HG03064 (cell line): ENCODE measurements around the gene PLA2G1B.
"Not testable (repeated sequence)": the region's sequence is repeated elsewhere in the genome, so short reads cannot be mapped to it uniquely, and the experiment has no call there.

Source experiments
- ATAC-seq: cut with Tn5 transposase; IDR thresholded peaks from one replicate; pipeline ENCODE4 v1.9.1; 2021; ENCODE audit warnings: low read depth; ENCODE audit not compliant: unreplicated experiment

PLA2G1B gene

GRCh38 chr12:120361506-120362208 lies 34.1 kb upstream of the PLA2G1B start:
- no peak for ATAC-seq

DNA sequence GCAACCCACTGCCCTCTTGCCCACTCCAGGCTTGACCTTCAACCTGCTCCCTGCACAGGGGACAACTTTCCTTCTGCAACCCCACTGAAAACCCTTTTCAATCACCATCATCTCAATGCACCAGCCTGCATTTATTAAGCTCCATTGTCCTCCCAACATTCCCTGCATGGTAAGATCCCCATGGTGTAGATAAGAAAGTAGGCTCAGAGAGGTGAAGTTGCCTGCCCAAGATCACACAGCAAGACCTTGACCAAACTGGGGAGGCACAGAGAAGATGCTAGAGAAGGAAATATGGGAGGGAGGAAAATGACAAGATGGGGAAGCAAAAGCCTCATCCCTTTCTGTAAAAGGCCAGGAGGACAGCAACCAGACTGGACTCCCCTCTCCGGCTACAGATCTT lies 31.5 kb upstream of the PLA2G1B start:
- ATAC-seq: no peak

GRCh38 chr12:120358412-120359100 lies 31.0 kb upstream of the PLA2G1B start:
- ATAC-seq: no peak

GRCh38 chr12:120357104-120357503 lies 29.5 kb upstream of the PLA2G1B start:
- ATAC-seq: no peak

DNA sequence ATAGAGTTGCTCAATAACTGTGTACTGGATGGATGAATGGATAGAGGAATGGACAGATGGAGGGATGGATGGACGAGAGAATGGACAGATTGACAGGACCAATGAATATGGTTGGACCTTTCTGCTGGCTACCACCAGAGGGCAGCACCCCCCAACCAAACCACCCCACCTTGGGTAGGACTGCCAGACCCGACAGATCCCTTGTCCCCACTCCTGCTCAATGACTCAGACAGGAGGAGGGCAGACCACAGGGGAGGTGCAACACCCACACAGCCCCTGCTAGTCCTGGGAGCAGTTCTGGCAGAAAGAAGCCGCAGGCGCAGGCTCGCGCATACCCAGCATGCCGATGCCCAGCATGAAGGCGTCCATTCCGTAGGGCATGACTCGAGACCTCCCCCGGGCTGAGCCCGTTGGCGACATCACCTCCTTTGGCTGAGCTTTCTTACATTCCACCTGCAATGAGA lies 29.0 kb upstream of the PLA2G1B start:
- ATAC-seq: no peak

DNA sequence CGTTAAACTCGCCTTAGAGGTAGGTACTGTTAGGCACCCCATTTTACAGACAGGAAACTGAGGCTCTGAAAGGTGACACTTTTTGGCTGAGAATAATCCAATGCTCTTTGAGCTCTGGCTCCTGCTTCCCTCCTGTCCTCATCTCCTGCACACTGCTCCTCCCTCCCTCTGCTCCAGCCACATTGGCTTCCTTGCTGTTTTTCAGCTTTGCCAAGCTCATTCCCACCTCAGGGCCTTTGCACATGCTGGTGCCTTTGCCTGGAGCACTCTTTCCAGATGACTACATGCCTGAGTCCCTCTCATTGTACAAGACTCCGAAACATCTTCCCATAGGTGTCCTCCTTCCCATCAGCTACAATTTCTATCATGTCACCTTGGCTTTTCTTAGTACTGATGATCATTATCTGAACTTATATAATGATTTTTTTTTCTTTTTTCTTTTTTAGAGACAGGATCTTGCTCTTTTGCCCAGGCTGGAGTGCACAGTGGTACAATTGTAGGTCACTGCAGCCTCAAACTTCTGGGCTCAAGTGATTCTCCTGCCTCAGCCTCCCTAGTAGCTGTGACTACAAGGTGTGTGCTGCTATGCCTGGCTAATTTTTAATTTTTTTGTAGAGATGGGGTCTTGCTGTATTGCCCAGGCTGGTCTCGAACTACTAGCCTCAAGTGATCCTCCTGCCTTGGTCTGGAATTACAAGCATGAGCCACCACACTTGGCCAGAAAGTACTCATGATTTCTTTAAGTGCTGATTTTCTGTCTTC lies 26.2 kb upstream of the PLA2G1B start:
- no peak for ATAC-seq

DNA sequence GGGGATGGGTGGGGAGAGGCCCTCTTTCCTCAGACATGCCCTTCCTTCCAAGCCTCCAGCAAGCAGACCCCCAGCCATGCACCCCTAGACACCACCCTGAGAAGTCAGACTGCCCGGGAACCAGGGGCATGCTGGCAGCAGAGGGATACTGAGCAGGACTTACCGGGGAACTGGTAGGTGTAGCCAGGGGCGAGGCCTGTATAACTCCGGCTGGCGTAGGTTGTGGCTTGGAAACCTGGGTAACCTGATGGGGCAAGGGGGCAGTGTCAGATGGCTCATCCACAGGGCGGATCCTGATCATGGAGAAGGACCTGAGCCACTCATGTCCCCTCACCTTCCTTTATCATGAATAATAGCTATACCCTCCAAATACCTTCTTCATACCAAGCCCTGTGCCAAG lies 25.6 kb upstream of the PLA2G1B start:
- ATAC-seq: no peak

- ATAC-seq: no peak
These were observed 24.5 kb upstream of the PLA2G1B start for GRCh38 chr12:120352117-120352516.

- ATAC-seq: no peak
These were observed 23.2 kb upstream of the PLA2G1B start for GRCh38 chr12:120350576-120351350.

DNA sequence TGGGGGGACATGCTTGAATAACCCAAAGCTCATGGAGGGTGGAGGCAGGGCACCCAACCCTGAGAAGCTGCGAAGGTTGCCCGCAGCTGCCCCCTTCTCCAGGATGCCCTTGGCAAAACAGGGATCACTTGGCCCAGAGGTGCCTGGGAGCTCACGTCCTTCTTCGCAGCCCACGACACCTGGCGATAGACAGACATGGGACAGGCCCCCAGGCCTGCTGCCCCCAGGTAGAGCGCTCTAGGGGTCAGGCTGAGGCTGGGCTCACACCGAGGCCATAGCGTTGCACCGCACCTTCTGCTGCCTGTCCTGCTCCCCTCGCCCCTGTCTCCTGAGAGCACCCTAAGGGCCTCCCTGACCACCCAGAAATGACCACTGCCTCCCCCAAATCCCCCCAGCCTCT lies 20.2 kb upstream of the PLA2G1B start:
- no peak for ATAC-seq

DNA sequence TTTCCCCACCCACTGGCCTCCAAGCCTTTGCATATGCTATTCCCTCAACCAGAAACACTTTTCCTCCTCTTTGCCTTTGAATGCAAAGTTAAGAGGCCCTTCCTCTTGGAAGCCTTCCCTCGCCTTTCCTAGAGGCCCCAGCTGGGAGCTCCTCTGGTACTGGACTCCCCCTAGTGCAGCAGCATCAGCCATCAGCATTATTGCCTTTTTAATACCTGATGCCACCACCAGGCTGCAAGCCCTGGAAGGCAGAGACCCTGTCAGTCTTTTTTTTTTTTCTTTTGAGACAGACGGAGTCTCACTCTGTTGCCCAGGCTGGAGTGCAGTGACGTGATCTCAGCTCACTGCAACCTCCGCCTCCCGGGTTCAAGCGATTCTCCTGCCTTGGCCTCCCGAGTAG lies 19.1 kb upstream of the PLA2G1B start:
- ATAC-seq: no peak

DNA sequence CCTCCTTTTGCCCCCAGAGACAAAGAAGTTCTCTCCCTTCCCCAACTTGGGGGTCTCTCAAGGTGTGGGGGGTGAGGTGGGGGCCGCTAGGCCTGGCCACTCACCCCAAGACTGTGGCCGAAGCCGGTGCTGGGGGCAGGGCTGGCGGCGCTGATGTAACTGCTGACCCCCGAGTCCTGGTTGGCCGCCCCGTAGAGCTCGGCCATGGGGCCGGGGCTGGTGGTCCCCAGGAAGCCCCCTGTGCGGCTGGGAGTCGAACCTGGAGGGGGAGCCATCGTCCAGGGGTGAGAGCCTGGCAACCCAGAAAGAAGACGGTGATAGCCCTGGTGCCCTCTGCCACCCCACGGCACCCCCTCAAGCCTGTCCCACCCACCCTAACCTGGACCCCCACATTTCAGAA lies 18.5 kb upstream of the PLA2G1B start:
- no peak for ATAC-seq

DNA sequence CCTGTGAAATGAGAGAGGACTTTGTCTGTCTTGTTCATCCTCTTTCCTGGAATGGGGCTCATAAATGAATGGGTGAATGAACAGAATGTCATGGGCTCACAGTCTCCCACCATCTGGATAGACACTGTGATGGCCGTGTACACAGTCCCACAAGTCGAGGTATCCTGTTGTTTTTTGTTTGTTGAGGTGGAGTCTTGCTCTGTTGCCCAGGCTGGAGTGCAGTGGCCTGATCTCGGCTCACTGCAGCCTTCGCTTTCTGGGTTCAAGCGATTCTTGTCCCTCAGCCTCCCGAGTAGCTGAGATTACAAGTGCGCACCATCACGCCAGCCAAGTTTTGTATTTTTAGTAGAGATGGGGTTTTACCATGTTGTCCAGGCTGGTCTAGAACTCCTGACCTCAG lies 16.1 kb upstream of the PLA2G1B start:
- ATAC-seq: no peak

GRCh38 chr12:120343039-120343537 lies 15.5 kb upstream of the PLA2G1B start:
- ATAC-seq: no peak

- no peak for ATAC-seq
These were observed 14.8 kb upstream of the PLA2G1B start for GRCh38 chr12:120342175-120343038.

DNA sequence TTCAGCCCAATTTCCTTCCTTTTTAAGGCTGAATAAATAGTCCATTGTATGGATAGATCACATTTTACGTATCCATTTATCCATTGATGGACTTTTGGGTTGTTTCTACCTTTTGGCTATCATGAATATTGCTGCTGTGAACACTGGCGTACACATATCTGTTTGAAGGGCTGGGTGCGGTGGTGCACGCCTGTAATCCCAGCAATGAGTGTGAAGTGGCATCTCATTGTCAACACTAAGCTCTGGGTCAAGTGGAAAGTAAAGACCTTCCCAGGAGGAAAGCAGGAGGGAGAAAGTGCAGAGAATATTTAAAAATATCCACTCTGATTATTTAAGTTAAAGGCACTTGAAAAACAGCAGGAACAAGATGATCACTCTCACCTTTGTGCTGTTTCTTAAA lies 11.7 kb upstream of the PLA2G1B start:
- ATAC-seq: no peak

DNA sequence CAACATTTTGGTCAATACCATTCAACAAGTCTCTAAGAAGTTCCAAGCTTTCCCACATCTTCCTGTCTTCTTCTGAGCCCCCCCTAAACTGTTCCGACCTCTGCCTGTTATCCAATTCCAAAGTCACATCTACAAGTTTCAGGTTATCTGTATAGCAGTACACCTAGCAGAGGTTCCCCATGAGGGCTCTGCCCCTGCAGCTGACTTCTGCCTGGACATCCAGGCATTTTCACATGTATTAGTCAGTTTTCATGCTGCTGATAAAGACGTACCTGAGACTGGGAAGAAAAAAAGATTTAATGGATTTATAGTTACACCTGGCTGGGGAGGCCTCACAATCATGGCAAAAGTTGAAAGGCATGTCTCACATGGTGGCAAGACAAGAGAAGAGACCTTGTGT lies 10.2 kb upstream of the PLA2G1B start:
- ATAC-seq: no peak

DNA sequence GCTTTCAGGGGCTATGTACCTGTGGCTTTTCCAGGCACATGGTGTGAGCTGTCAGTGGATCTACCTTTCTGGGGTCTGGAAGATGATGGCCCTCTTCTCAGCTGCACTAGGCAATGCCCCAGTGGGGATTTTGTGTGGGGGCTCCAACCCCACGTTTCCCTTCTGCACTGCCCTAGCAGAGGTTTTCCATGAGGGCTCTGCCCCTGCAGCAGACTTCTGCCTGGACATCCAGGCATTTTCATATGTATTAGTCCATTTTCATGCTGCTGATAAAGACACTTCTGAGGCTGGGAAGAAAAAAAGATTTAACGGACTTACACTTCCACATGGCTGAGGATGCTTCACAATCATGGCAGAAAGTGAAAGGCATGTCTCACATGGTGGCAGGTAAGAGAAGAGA lies 8.8 kb upstream of the PLA2G1B start:
- ATAC-seq: not testable (repeated sequence)

GRCh38 chr12:120335447-120335846 lies 7.9 kb upstream of the PLA2G1B start:
- not testable (repeated sequence) for ATAC-seq

- ATAC-seq: no peak
These were observed 4.9 kb upstream of the PLA2G1B start for GRCh38 chr12:120332523-120332922.
